ENCODE data around the gene RYR2.

RYR2 gene

GRCh38 chr1:237879195-237879594 is 837.2 kb downstream of the RYR2 start:
- DNase-seq (ENCODE audit: low read depth) = no peak
- TF ChIP-seq CTCF (IDR thresholded peaks at IDR 0.05; ENCODE audit: control insufficient read depth, extremely low read depth, insufficient read depth) = no peak
- no peak overlapping the region for H3K4me3 ChIP-seq (ENCODE audit: low read depth, low read length)
